Muscle of arm (tissue), 12 donors: ENCODE measurements around the gene RSPRY1. TPM values are rescaled to one million over a fixed set of nuclear protein-coding genes. Genes with fewer than 3 reads are reported as not detected.
A peak's percentile ranks its signal among the peaks of the same experiment; 100 is the strongest.
"Not testable (repeated sequence)": the region's sequence is repeated elsewhere in the genome, so short reads cannot be mapped to it uniquely, and the experiment has no call there.

Experiments used
- DNase-seq: peaks from one replicate; pipeline ENCODE4 v3.0.0-alpha.2; 2013
- polyA plus RNA-seq, 12 donors: library from polyadenylated mRNA; unstranded; fragments of 120-200 nt; gene quantifications; one replicate each; pipeline ENCODE4 v1.2.1, GENCODE V29; 2013; ENCODE audit not compliant: insufficient read length in 12 of 12

The RSPRY1 gene
- polyA plus RNA-seq, 12 donors = 17.3 to 37.3 (median 27.7) TPM; not detected in 1

DNA sequence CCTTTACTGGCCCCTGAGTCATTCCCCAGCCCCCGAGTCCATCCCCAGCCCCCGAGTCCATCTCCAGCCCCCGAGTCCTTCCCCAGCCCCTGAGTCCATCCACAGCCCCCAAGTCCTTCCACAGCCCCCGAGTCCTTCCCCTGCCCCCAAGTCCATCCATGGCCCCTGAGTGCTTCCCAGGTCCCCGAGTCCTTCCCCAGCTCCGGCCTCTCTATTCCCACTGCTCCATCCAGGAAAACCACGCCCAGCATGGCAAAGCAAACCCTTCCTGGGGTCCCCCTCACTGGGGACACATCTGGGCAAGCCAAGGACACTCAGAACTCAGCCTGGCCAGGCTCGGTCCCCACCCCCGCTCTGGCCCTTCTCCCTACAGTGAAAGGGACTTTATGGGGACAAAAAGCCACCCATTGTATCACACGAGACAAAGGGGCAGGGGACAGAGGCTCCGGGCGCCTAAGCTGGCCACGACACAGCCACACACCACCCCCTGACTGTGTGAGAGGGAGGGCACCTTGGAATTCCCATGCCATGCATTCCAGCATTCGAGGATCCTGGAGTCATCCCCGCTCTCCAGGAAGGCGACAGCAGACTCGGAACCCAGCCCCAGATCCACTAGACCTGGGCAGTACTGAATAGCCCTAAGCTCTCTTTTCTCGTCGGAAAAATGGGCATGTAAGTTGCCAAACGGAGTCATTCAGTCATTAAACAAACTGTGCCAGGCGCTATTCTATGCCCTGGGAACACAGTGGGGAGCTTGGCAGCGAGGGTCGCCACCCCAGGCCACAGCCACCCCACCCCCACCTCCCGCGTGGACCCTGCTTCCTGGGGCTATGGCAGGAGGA, 84.3 kb downstream of the RSPRY1 start:
- no peak for DNase-seq

DNA sequence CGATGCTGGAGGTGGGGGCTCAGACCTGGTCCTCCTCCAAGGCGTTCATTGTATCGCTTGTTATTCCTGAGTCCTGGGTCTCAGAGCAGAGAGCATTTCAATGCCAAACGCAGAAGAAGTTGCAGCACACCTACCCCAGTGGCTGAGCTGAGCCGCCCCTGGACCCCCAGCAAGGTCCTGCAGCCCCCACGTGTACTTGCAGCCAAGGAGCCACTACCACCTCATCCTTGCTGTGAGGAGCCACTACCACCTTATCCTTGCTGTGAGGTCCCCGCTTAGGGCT, 84.9 kb downstream of the RSPRY1 start:
- DNase-seq = no peak

DNA sequence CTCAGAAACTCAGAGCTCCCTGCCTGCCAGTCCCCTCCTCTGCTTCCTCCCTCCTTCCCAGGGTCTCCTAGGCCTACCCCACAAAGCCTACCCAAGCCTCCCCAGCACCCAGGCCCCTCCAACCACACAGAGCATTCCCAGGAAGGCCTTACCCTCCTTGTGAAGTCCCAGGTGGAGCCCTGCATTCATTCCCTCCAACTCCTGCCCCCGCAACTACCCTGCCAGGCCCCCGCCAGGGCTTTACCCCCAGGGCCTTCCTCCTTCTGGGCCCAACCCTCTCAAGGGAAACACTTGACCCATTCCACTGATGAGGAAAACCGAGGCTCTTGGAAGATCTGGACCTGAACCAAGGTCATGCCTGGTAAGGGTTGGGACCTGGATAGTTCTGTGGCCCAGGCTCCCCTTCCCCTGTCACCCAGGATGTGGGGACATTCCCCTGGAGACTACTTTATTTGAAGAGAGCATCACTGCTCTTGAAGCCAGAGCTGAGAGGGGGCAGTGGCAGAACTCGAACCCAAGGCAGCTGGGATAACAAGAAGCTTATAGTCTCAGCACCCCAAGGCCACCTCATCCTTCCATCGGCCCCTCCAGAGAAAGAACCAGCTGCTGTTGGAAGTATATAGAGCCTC, 85.9 kb downstream of the RSPRY1 start:
- DNase-seq = no peak

DNA sequence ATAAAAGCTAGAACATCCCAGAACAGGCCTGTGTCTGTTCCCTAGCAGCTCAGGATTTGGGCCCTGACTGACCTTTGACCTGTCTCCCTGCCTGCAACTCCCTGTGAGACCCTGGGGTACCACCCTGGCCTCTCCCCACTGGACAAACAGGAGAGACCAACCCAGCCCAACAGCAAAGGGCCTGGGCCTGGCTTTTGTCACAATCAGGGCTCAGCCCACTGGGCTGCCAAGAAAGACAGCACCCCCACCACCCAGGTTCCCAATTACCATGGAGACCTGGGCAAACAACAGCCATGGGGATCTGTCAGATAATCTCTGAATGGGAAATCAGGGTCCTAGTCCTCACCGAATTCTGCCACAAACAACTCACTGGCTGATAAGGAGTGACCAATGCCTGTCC, 87.2 kb downstream of the RSPRY1 start:
- DNase-seq = no peak

DNA sequence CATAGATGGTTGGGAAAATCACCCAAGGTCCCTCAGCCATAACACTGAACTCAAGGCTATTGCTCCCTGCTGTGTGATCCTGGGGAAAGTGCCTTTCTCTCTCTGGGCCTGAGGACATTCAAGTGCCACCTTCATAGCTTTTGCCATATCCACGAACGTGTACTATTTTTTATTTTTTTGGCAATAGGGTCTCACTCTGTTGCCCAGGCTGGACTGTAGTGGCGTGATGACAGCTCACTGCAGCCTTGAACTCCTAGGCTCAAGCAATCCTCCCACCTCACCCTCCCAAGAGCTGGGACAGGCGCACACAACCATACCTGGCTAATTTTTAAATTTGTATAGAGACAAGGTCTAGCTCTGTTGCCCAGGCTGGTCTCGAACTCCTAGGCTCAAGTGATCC, 87.7 kb downstream of the RSPRY1 start:
- DNase-seq = no peak

DNA sequence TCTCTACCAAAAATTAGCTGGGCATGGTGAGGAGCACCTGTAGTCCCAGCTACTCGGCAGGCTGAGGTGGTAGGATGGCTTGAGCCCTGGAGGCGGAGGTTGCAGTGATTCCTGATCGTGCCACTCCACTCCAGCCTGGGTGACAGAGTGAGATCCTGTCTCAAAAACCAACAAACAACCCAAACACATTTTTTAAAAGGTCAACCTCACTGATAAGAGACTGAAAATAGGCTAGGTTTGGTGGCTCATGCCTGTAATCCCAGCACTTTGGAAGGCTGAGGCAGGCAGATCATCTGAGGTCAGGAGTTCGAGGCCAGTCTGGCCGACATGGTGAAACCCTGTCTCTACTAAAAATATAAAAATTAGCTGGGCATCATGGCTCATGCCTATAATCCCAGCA, 89.8 kb downstream of the RSPRY1 start:
- DNase-seq = not testable (repeated sequence)

DNA sequence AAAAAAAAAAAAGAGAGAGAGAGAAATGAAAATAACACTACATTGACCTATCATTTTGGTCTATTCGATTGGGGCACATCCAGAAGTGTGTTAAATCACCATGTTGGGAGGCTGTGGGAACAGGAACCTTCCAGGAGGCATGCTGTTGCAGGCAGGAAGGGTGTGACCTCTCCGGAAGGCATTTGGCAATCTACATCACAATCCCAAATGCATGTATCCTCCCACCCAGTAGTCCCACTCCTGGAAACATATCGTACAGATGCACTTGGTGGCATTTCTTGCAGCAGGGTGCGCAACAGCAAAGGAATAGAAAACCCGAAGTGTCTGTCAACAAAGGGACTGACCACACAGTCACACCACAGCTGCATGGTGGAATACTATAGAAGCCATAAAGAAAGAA, 90.5 kb downstream of the RSPRY1 start:
- DNase-seq = no peak

DNA sequence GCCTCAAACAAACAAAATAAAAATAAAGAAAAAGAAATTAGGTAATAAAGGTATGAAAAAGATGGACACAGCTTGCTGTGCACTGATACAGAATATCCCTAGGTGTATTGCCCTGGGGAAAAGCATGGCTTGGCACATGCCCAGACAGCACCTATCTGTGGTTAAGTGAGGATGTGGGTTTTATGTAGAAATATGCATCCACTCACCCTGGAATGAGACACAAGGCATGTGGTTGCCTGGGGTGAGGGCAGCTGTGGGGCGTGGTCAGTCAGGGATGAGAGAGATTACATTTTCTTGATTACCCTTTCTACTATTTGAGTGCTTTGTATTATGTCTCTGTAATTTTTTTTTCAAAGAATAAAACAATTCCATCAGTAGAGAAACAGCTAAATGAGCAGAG, 91.5 kb downstream of the RSPRY1 start:
- DNase-seq = no peak

DNA sequence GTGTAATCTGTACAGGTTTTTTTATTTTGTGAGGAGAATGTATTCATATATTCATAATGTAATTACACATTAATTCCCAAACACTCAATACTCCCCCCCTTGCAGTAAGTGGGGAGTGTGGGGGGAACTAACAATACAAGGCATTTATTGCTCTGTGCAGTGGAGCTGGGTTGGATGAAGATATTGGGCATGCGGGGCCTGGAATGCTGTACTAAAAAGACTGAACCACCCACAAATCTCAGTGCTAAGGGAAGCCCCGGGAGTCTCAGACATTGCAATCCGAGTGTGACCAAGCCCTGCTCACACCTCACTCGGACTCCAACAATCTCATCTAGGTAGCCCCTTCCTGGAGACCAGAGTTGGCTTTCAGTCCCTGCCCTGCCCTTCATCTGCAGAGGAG, 92.4 kb downstream of the RSPRY1 start:
- DNase-seq = no peak

DNA sequence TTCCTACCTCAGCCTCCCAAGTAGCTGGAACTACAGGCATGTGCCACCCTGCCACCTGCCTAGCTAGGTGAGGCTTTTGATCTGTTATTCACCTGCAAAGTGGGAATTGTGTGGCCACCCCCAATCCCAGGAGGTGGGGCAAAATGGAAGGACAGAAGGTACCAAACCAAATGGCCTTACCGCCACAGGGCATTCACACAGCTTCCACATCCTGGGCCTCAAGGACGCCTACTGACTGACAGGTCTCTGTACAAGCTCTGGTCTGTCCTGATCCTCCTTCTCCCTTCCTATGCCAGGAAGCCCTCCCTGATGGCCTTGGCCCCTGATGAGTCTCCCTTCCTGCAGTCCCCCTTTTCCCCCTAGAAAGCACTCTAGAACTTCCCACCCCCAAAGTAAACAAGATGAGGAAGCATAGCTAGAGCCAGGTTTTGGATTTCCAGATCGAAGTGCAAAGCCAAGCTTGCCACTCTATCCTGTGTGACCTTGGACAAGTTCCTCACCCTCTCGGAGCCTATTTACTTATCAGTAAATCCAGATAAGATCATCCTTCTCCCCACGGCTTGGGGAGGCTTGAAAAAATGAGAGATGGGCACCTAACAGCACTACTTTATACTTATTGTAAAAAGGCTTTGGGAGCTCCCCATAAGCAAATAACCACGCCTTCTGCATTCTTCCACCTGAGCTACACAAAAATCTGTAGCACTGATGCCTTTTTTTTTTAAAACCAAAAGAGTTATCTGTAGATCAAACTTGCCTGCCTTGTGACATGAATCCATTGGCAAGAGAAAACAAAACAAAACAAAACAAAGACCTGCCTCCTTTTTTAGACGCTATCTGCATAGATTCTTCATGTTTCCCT, 93.9 kb downstream of the RSPRY1 start:
- no peak for DNase-seq

DNA sequence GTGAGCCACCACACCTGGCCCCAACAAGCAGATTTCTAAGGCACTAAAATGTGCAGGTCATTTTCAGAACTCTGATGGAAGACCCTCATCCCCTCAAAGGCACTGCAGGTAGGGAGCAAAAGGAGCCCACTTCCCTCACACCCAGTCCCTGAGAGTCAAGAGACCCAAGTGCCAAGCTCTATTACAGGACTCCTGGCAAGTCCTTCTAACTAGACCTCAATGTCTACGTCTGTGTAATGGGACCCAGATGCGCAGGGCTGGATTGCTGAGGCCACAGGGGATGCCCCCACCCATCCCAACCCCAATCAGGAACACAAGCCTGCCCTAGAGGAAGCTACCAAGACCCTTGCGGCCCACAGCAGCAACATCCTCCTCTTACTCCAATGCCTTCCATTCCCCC, 95.7 kb downstream of the RSPRY1 start:
- no peak for DNase-seq

DNA sequence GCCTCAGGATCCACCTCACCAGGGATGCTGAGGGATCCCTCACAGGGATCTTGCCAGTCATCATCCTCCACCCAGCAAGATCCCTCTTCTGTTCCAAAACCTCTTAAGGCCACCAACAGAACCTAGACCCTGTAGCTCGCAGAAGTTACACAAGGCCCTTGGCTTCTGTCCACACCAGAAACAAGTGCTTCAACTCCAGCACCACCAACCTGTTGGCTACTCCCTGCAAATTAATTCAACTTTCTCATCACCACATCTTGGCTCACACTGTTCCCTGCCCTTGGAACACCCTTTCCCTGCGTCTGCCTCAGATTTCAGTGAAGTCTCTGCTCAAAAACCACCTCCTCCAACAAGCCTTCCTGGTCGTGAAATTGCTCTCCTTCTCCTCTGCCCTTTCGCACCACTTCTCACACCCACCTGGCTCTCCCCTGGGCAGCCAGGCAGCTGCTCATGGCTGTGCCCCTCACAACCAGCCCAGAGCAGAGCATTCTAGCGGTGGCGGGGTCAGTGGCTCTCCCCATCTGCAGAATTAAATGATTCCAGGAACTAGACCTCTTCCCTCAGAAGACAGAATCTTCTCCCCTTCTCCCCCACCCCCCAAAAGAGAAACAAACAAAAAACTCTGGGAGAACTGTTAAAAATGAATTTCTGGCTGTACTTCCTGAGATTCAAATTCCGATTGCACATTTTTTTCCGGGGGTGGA, 96.5 kb downstream of the RSPRY1 start:
- DNase-seq = no peak

DNA sequence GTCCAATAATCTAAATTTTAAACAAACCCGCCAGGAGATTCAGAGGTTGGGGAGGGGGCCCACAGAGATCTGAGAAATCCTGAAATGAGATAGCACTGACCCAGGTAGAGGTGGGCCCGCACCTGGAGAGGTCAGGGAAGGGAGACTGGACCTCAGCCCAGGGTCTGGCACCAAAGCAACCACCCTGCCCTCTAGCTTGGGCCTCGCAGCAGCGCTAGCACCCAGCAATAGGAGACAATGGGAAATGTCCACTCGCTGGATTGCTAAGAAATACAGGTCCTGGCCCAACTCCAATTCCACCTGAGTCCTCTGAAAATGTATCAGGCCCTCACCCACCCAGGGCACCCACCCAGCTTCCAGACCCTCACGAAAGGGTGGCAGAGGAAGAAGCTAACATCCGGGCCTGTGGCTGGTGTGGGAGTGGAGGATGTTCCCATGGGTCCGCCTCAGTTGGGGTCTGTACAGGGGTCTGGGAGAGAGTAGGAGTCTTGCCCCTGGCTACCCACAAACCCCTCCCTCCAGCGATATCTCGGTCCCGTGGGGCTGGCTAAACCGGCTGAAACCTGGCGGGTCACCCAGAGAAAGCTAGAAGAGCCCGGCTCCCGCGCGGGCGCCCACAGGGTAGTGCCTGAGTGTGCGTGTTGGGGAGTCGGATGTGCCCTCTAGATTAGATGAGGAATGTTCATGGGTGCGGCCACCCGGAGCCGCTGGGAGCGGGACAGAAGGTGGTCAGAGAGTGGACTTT, 97.3 kb downstream of the RSPRY1 start:
- no peak for DNase-seq

DNA sequence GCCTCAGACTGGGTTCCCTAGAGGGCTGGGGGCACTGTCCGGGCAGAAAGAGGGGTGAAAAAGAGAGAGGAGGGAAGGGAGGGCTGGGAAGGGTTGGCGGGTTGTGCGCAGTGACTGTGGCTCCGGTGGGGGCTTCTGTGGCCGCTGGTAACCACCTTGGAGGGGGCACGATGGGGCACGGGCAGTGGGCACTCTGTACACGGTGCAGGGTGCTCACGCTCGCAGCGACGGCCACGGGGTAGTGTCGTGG, 97.8 kb downstream of the RSPRY1 start:
- no peak for DNase-seq

DNA sequence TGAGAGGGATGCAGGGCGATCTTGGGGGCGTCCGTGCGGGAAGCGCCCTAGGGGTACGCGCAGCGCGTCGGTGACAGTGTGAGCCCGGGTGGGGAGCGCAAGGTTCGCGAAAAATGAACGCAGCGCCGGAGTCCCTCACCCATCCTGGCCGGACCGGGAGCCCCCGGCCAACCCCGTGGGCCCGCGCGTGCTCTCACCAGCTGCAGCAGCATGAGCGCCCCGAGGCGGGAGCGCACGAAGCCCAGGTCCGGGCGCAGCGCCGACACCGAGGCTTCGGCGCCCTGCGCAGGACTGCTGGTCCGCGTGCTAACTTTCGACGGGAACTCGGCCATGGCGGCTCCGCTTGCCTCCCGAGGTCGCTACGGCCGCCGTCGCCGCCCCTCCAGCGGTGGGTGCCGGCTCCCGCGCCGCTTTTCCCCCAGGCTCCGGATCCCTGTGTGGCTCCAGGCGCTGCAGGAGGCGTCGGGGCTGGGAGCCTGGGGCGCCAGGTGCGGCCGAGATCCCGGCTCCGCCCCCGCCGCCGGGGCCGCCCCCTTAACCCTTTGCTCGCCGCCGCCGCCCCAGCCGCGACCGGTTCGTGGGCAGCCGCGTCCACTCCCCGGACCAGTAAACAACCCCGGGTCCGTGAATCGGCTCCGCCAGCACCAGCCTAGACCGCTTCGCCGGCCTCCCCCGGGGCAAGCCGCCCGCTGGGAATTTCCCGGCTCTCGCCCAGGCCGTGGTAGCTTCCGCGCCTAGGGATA, 98.3 kb downstream of the RSPRY1 start, which contains the start of gene PLLP:
TSS of gene PLLP (minus strand) at position 464 of the 743 bp plus-strand sequence. CDS start at position 332, 132 bp downstream.
- peak; percentile 31 for DNase-seq

DNA sequence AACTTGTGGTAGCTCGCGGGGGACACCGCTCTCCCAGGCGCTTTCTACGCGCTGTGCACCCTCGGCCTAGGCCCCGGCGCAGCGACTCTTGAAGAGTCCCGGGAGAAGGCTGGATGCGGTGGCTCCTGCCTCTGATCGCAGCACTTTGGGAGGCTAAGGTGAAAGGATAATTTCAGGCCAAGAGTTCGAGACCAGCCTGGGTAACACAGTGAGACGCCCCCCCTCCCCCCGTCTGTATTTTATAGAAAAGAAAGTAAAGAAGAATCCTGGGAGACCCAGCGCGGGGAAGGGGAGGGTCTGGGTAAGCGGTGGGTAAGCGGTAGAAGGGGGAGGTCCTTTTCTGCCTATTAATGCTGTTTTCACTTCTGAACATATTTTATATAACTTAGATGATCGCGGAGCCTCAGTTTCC, 98.8 kb downstream of the RSPRY1 start:
- no peak for DNase-seq

DNA sequence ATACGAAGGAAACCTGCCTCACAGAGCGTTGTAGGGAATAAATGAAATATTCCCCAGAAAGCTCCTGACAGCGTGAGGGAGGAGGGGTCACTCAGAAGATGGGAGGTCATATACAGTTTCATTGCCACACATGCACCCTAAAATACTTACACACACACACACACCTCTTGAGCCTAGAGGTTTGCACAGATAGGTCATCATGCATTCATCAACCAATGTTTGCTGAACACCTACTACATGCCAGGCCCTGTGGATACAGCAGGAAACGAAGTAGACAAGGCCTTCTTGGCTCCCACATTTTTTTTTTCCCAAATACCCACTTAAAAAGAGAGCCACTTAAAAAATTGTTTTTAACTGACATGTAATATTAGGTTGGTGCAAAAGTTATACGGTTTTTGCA, 99.2 kb downstream of the RSPRY1 start:
- no peak for DNase-seq

DNA sequence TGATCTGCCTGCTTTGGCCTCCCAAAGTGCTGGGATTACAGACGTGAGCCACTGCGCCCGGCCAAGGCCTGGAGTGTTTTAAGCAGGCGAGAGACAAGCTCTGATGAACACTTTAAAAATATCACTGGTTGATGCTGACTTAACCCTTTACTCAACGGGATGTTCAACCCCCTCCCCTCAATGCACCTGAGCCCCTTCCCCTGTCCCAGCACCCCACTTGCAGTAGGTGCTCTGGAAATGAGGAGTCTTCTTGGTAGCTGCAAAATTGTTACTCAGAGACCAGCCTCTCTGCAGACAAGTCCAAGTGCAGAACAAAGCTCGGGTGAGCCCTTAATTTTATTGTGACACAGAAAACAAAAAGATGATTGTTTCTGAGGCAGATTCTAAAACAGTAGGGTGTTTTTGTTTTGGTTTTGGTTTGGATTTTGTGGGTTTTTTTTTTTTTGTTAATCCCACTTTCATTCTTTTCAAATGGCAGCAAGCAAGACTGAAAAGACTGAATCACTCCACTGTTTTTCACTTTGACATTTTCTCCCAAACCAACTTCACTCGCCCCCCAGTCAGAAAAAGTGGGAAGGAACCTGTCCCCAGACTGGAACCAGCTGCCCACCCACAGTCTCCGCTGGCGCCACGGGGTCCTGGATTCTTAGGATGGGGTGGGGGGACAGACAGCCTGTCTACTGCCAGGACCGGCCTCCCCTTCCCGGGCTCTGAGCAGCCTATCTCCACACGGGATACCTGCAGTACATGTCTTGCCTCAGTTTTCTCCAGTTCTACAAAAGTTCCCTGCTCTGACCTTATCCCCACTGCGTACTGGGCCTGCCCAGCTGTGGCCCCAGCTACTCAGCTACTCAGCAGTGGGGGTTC, 103.5 kb downstream of the RSPRY1 start:
- DNase-seq = no peak
